GM12801 (cell line): ENCODE results near the gene TRAPPC2L.

Source experiments
- CTCF ChIP-seq: IDR thresholded peaks from one replicate; pipeline ENCODE4 v1.5.1; 2011; ENCODE audit warnings: control low read depth; ENCODE audit not compliant: insufficient read length; ENCODE audit errors: extremely low read depth

Gene TRAPPC2L

GRCh38 chr16:88821168-88821850, 35.6 kb upstream of the TRAPPC2L start:
- no peak for TF ChIP-seq CTCF

DNA sequence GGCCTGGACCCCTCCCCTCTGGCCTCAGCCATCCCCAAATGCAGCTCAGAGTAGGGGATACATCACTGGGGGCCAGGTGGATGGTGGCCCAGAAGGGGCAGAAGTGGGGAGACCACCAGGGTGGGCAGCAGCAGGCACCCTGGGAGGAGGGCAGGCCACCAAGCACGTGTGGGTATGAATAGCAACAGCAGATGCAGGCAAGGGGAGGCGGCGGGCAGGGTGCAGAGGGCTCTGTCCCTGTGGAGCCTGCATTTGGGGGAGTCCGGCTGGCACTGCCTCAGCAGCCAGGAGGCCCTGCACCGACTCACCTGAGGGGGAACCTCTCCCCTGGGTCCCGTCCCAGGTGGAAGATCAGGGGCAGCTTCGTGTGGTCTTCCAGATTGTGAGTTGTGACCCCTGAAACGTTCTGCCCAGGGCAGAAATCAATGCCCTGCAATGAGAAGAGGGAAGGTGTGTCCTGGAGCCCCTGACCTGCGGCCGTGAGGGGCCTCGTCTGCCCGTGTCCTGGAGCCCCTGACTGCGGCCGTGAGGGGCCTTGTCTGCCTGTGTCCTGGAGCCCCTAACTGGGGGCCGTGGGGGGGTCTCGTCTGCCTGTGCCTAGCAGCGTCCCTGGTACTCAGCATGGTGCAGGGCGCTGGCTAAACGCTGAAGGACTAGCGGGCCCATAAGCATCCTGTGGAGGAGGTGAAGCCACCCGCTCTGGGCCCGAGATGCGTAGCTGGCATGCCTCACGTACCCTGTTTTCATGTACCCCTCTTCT, 34.5 kb upstream of the TRAPPC2L start:
- no peak for TF ChIP-seq CTCF

- TF ChIP-seq CTCF, result no peak
Measured at GRCh38 chr16:88824256-88825077, 32.5 kb upstream of the TRAPPC2L start.

GRCh38 chr16:88825146-88825545, 31.8 kb upstream of the TRAPPC2L start:
- no peak for TF ChIP-seq CTCF

GRCh38 chr16:88826070-88826840, 30.7 kb upstream of the TRAPPC2L start:
- TF ChIP-seq CTCF, result no peak

GRCh38 chr16:88827727-88828126, 29.2 kb upstream of the TRAPPC2L start:
- no peak for TF ChIP-seq CTCF
